ENCODE data around the gene CRYBG1. TPM values are rescaled to one million over a fixed set of nuclear protein-coding genes. Genes with fewer than 3 reads are reported as not detected.
A peak's percentile ranks its signal among the peaks of the same experiment; 100 is the strongest.

Gene CRYBG1
- total and polyA plus RNA-seq, 4 donors: 0.41 to 12.7 (median 5.8) TPM

DNA sequence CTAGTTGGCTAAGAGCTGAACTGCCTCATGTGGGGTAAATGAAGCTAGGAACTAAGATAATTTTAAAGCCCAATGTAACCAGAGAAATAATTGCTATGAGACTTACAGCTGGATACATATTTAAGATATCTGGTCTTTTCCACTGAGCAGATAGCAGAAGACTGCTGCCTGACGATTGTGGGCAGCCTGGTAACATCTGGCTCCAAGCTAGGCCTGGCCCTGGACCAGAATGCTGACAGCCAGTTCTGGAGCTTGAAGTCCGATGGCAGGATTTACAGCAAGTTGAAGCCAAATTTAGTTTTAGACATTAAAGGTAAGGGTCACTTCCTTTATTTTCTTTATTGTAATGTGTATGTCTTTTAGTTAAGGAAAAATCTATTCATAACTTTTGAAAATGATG is 203.1 kb downstream of the CRYBG1 start:
- intact Hi-C loops (cut with DNase I): no loop called here
- ATAC-seq (ENCODE audit: low FRiP score) (no peak), DNase-seq (no peak)
- no peak overlapping the region for H3K27ac ChIP-seq (ENCODE audit: low read depth in 1 of 2, low read length in 2 of 2)
- H3K4me3 ChIP-seq (ENCODE audit: low read length in 2 of 2): no peak overlapping the region
- peaks cover 0 to 1% of the 10 kb centered on the region in 2 donors for H3K27me3 ChIP-seq (ENCODE audit: control insufficient read depth in 1 of 2, insufficient read depth in 2 of 2, low read length in 1 of 2)
- no peaks in the 10 kb centered on the region for H3K9me3 ChIP-seq (ENCODE audit: control insufficient read depth, low read length)
- WGBS, 2 donors: 8 to 12% methylated on average over 2 of the region's 2 CpGs
- no peaks in the 10 kb centered on the region for H3K4me1 ChIP-seq (ENCODE audit: control insufficient read depth in 1 of 2, insufficient read depth in 2 of 2, low read length in 2 of 2)
- H3K36me3 ChIP-seq (ENCODE audit: control insufficient read depth in 1 of 2, insufficient read depth in 2 of 2, low read length in 1 of 2): no peaks in the 10 kb centered on the region

DNA sequence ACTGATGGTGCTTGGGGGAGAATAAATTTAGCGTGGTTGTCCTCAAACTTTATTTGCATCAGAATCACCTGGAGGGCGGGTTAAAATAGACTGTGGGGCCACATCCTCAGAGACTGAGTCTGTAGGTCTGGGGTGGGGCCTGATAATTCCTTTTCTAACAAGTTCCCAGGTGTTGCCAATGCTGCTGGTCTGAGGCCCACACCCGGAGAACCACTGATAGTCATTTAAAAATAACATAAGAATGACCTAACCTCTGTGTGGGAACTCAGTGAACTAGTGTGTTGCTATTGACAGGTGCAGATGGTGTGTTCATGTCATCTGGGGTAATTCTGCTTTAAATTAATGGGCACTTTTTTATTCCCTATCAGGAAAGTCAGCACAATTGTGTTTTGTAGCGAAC is 204.0 kb downstream of the CRYBG1 start:
- H3K4me3 ChIP-seq (ENCODE audit: low read length in 2 of 2): no peak overlapping the region
- 65 to 68% methylated on average over 4 of the region's 4 CpGs for WGBS, 2 donors
- H3K9me3 ChIP-seq (ENCODE audit: control insufficient read depth, low read length): no peaks in the 10 kb centered on the region
- DNase-seq (no peak), ATAC-seq (ENCODE audit: low FRiP score) (no peak)
- intact Hi-C loops (cut with DNase I): no loop called here
- H3K4me1 ChIP-seq (ENCODE audit: control insufficient read depth in 1 of 2, insufficient read depth in 2 of 2, low read length in 2 of 2): no peaks in the 10 kb centered on the region
- no peaks in the 10 kb centered on the region for H3K36me3 ChIP-seq (ENCODE audit: control insufficient read depth in 1 of 2, insufficient read depth in 2 of 2, low read length in 1 of 2)
- H3K27ac ChIP-seq (ENCODE audit: low read depth in 1 of 2, low read length in 2 of 2): no peak overlapping the region
- H3K27me3 ChIP-seq (ENCODE audit: control insufficient read depth in 1 of 2, insufficient read depth in 2 of 2, low read length in 1 of 2): no peaks in the 10 kb centered on the region

DNA sequence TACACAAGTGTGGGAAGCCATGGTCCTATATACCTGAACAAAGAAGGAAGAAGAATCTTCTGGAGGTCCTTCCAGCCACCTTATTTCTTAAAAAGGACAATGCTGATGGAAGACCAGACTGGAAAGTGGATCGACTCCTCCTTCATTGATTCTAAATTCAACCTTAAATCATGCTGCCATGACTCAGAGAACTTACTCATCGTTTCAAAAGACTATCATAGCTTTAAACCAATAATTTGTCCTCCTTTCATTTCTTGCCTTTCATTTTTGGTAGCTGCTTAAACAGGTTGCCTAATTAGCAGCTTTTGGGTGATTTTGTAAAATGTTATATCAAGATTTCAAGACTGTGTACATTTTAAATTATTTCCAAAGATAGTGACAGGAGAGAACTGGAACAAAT is 208.0 kb downstream of the CRYBG1 start:
- intact Hi-C loops (cut with DNase I): loop anchor here (5.0 kb wide), 2 partner anchors 121 to 231 kb away; no protein-coding TSS in a partner anchor
- no peaks in the 10 kb centered on the region for H3K9me3 ChIP-seq (ENCODE audit: control insufficient read depth, low read length)
- DNase-seq: no peak
- WGBS, 2 donors: 77 to 80% methylated on average over 2 of the region's 2 CpGs
- no peak for ATAC-seq (ENCODE audit: low FRiP score)
- no peaks in the 10 kb centered on the region for H3K27me3 ChIP-seq (ENCODE audit: control insufficient read depth in 1 of 2, insufficient read depth in 2 of 2, low read length in 1 of 2)
- no peaks in the 10 kb centered on the region for H3K4me1 ChIP-seq (ENCODE audit: control insufficient read depth in 1 of 2, insufficient read depth in 2 of 2, low read length in 2 of 2)
- H3K27ac ChIP-seq (ENCODE audit: low read depth in 1 of 2, low read length in 2 of 2): no peak overlapping the region
- no peak overlapping the region for H3K4me3 ChIP-seq (ENCODE audit: low read length in 2 of 2)
- H3K36me3 ChIP-seq (ENCODE audit: control insufficient read depth in 1 of 2, insufficient read depth in 2 of 2, low read length in 1 of 2): peaks cover 0 to 2% of the 10 kb centered on the region in 2 donors

DNA sequence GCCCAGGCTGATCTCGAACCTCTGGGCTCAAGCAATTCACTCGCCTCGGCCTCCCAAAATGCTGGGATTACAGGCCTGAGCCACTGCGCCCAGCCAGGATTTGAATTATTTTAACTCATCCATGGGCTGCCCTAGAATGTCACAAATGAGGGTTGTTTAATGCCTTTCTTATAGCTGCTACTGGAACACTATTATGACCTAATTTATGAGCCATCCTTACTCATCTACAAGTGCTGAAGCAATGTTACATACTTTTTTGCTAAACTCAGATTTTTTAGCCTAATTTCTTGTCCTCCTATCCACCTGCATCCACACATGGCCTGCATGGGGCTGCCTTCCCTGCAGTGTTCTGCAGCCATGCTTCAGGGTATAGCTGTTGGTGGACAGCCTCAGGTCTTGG is 208.9 kb downstream of the CRYBG1 start:
- no peak overlapping the region for H3K27ac ChIP-seq (ENCODE audit: low read depth in 1 of 2, low read length in 2 of 2)
- H3K27me3 ChIP-seq (ENCODE audit: control insufficient read depth in 1 of 2, insufficient read depth in 2 of 2, low read length in 1 of 2): no peaks in the 10 kb centered on the region
- no peaks in the 10 kb centered on the region for H3K4me1 ChIP-seq (ENCODE audit: control insufficient read depth in 1 of 2, insufficient read depth in 2 of 2, low read length in 2 of 2)
- intact Hi-C loops (cut with DNase I): loop anchor here (5.0 kb wide), 2 partner anchors 122 to 232 kb away; no protein-coding TSS in a partner anchor
- DNase-seq (no peak), ATAC-seq (ENCODE audit: low FRiP score) (no peak)
- 95% methylated on average over 4 of the region's 4 CpGs for WGBS, 2 donors
- peaks cover 0 to 2% of the 10 kb centered on the region in 2 donors for H3K36me3 ChIP-seq (ENCODE audit: control insufficient read depth in 1 of 2, insufficient read depth in 2 of 2, low read length in 1 of 2)
- H3K9me3 ChIP-seq (ENCODE audit: control insufficient read depth, low read length): no peaks in the 10 kb centered on the region
- no peak overlapping the region for H3K4me3 ChIP-seq (ENCODE audit: low read length in 2 of 2)

DNA sequence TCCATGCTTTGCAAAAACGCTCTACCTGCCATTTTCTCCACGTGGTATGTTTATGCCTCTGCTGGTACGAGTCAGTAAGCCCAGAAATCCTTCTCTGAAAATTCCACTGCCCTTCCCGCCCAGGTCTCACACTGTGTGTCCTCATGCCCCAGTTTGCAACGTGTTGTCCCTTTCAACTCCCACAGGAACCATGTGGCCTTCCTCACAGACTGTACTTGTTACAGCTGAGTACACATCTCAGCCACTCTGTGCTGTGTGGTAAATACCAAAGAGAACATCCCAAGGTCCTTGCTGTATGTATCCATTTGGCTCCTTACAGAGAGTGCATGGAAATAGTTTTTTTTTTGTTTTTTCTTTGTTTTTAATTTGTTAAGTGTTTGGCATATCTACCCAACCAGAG is 211.9 kb downstream of the CRYBG1 start:
- Histone ChIP-seq H3K4me1 (ENCODE audit: control insufficient read depth in 1 of 2, insufficient read depth in 2 of 2, low read length in 2 of 2) (no peaks in the 10 kb centered on the region), H3K27ac (ENCODE audit: low read depth in 1 of 2, low read length in 2 of 2) (no peak overlapping the region), H3K27me3 (ENCODE audit: control insufficient read depth in 1 of 2, insufficient read depth in 2 of 2, low read length in 1 of 2) (no peaks in the 10 kb centered on the region), H3K36me3 (ENCODE audit: control insufficient read depth in 1 of 2, insufficient read depth in 2 of 2, low read length in 1 of 2) (peaks cover 0 to 2% of the 10 kb centered on the region in 2 donors), H3K4me3 (ENCODE audit: low read length in 2 of 2) (no peak overlapping the region), H3K9me3 (ENCODE audit: control insufficient read depth, low read length) (no peaks in the 10 kb centered on the region)
- ATAC-seq (ENCODE audit: low FRiP score) (no peak), DNase-seq (no peak)
- intact Hi-C loops (cut with DNase I): no loop called here
- WGBS, 2 donors: 69 to 80% methylated on average over 5 of the region's 5 CpGs

DNA sequence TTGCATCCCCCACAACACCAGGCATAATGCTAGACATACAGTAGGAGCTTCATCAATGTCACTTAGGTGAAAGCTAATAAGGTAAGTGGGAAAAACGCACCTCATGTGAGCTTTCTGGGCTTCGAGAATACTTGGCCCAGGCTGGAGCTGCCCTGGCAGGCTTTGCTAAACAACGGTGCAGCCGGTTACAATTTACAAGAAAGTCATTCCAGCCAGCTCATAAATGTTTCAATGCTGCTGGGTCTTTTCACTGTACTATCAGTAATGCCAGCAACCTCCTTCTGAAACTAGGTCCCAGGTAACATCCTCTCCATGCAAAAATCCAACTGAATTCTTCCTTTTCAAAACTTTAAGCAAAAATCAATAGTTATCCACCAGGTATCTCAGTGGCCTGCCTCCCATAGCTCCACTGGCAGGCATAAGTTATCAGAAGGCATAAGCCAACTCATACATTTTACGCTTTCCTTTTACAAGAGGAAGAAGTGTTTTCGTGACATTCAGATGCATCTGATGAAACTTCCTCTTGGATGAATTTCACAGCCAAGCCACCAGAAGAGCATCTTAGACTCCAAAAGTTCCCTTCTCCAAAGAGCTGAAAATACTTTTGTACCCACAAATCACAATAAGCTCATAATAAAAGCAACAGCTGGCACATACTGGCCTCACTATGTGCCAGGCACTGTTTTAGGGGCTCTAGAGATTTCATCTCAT is 212.5 kb downstream of the CRYBG1 start:
- H3K4me1 ChIP-seq (ENCODE audit: control insufficient read depth in 1 of 2, insufficient read depth in 2 of 2, low read length in 2 of 2): no peaks in the 10 kb centered on the region
- intact Hi-C loops (cut with DNase I): no loop called here
- H3K27me3 ChIP-seq (ENCODE audit: control insufficient read depth in 1 of 2, insufficient read depth in 2 of 2, low read length in 1 of 2): no peaks in the 10 kb centered on the region
- H3K36me3 ChIP-seq (ENCODE audit: control insufficient read depth in 1 of 2, insufficient read depth in 2 of 2, low read length in 1 of 2): peaks cover 0 to 2% of the 10 kb centered on the region in 2 donors
- H3K9me3 ChIP-seq (ENCODE audit: control insufficient read depth, low read length): no peaks in the 10 kb centered on the region
- DNase-seq (no peak), ATAC-seq (ENCODE audit: low FRiP score) (no peak)
- WGBS, 2 donors: 77 to 79% methylated on average over 6 of the region's 6 CpGs
- H3K4me3 ChIP-seq (ENCODE audit: low read length in 2 of 2): no peak overlapping the region
- no peak overlapping the region for H3K27ac ChIP-seq (ENCODE audit: low read depth in 1 of 2, low read length in 2 of 2)

DNA sequence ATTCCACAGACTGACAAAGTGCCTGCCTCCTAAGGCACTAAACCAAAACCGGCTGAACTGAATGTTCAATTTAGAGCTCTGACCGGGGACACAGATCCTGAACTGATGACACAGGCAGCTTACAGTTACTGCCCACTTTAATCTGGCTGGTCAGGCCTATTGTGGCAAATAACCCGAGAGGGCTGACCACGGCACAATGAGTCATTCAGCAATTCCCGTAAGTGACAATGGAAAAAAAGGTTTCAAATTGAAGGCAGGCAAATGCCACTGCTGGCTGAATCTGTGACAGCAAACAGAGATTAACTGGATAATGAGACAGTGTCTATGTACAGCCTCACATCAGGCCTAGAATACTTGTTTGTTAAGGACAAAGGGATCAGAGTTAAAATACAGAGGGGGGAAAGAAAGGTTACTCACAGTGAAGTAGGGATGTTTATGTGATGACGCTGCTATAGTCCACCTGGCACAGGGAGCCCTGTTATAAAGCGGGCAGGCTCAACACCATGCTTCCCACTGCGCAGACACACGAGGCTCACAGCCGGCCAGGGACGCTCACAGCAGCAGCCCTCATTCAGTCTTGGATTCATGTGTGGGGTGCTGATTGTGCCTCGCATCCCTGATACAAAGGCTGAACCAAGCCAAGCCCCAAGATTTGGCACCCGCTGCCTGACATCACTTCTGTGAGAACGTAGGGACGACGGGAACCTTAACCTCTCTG is 214.4 kb downstream of the CRYBG1 start:
- 86 to 90% methylated on average over 16 of the region's 16 CpGs for WGBS, 2 donors
- H3K36me3 ChIP-seq (ENCODE audit: control insufficient read depth in 1 of 2, insufficient read depth in 2 of 2, low read length in 1 of 2): no peaks in the 10 kb centered on the region
- ATAC-seq (ENCODE audit: low FRiP score): no peak

DNA sequence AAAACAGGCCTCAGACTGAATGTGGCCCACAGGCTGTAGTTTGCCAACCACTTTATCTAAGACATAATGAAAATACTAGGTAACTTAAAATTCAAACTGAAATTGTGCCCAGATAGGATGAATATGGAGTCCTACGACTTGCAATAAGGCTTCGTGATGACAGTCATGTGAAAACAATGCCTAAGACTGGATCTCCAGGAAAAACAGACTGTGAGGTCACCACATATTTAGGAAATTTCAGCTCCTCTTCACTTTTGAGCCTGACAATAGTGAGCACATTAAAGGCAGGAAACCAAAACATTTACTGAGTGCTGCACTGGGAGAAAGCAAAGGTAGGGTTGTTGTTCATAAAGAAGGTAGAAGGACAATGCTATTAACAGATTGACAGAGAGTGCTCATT is 218.8 kb downstream of the CRYBG1 start:
- H3K27me3 ChIP-seq (ENCODE audit: control insufficient read depth in 1 of 2, insufficient read depth in 2 of 2, low read length in 1 of 2): no peaks in the 10 kb centered on the region
- H3K4me3 ChIP-seq (ENCODE audit: low read length in 2 of 2): no peak overlapping the region
- no peaks in the 10 kb centered on the region for H3K4me1 ChIP-seq (ENCODE audit: control insufficient read depth in 1 of 2, insufficient read depth in 2 of 2, low read length in 2 of 2)
- WGBS, 2 donors: 83 to 89% methylated on average over 2 of the region's 2 CpGs
- no peaks in the 10 kb centered on the region for H3K9me3 ChIP-seq (ENCODE audit: control insufficient read depth, low read length)
- DNase-seq (no peak), ATAC-seq (ENCODE audit: low FRiP score) (no peak)
- no peak overlapping the region for H3K27ac ChIP-seq (ENCODE audit: low read depth in 1 of 2, low read length in 2 of 2)
- peaks cover 0 to 2% of the 10 kb centered on the region in 2 donors for H3K36me3 ChIP-seq (ENCODE audit: control insufficient read depth in 1 of 2, insufficient read depth in 2 of 2, low read length in 1 of 2)
- intact Hi-C loops (cut with DNase I): no loop called here

More for the DNA sequence above, 214.4 kb downstream of the CRYBG1 start:
- intact Hi-C loops (cut with DNase I): no loop called here
- Histone ChIP-seq H3K27ac (ENCODE audit: low read depth in 1 of 2, low read length in 2 of 2) (no peak overlapping the region), H3K4me3 (ENCODE audit: low read length in 2 of 2) (no peak overlapping the region), H3K9me3 (ENCODE audit: control insufficient read depth, low read length) (no peaks in the 10 kb centered on the region), H3K4me1 (ENCODE audit: control insufficient read depth in 1 of 2, insufficient read depth in 2 of 2, low read length in 2 of 2) (no peaks in the 10 kb centered on the region), H3K27me3 (ENCODE audit: control insufficient read depth in 1 of 2, insufficient read depth in 2 of 2, low read length in 1 of 2) (no peaks in the 10 kb centered on the region)
- peak in 1 of 2 donors; percentile 50 for DNase-seq

DNA sequence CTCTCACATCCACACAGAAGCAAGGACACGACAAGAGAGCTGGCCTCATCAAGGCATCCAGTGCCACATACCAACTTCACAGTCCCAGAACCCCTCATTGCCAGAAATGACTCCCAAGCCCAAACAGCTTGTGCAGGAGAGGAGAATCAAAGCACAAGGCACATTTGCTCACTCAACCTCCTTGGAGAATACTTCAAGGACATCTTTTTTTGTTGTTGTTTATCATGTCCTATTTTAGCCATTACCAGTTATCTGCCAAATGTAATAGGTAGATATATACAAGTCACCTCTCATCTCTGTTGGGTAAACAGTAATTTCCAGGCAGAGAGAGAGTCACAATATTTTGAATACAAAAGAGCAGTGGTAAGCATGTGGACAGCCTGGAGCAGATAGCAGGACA is 221.0 kb downstream of the CRYBG1 start:
- Histone ChIP-seq H3K27ac (ENCODE audit: low read depth in 1 of 2, low read length in 2 of 2) (no peak overlapping the region), H3K4me1 (ENCODE audit: control insufficient read depth in 1 of 2, insufficient read depth in 2 of 2, low read length in 2 of 2) (no peaks in the 10 kb centered on the region), H3K36me3 (ENCODE audit: control insufficient read depth in 1 of 2, insufficient read depth in 2 of 2, low read length in 1 of 2) (peaks cover 0 to 2% of the 10 kb centered on the region in 2 donors), H3K9me3 (ENCODE audit: control insufficient read depth, low read length) (no peaks in the 10 kb centered on the region), H3K27me3 (ENCODE audit: control insufficient read depth in 1 of 2, insufficient read depth in 2 of 2, low read length in 1 of 2) (no peaks in the 10 kb centered on the region), H3K4me3 (ENCODE audit: low read length in 2 of 2) (no peak overlapping the region)
- WGBS, 2 donors: 75 to 83% methylated on average over 1 of the region's 1 CpG
- DNase-seq (no peak), ATAC-seq (ENCODE audit: low FRiP score) (no peak)
- intact Hi-C loops (cut with DNase I): no loop called here

Data from aorta (tissue), 5 donors.